Measurements from ENCODE around the gene TBX10.

Gene TBX10

DNA sequence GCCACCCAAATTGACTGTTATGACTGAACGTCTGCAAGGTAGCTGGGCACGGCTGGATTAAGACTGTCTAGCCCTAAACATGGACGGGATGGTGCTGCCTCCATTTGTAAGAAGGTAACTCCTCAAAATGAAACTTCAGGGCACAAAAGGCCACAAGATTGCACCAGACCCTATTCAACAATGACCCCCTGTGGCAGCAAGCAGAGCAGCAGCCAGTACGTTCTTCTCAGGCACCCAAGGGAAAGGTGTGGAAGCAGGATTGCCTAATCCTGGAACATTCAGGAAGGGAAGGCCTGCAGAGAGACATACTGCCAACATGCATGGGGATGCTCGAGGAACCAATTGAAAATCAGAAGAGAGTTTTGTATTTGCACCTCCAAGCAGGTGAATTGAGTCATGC lies 4.5 kb upstream of the TBX10 start:
- TF ChIP-seq, protein P1, sequence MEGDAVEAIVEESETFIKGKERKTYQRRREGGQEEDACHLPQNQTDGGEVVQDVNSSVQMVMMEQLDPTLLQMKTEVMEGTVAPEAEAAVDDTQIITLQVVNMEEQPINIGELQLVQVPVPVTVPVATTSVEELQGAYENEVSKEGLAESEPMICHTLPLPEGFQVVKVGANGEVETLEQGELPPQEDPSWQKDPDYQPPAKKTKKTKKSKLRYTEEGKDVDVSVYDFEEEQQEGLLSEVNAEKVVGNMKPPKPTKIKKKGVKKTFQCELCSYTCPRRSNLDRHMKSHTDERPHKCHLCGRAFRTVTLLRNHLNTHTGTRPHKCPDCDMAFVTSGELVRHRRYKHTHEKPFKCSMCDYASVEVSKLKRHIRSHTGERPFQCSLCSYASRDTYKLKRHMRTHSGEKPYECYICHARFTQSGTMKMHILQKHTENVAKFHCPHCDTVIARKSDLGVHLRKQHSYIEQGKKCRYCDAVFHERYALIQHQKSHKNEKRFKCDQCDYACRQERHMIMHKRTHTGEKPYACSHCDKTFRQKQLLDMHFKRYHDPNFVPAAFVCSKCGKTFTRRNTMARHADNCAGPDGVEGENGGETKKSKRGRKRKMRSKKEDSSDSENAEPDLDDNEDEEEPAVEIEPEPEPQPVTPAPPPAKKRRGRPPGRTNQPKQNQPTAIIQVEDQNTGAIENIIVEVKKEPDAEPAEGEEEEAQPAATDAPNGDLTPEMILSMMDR (IDR thresholded peaks at IDR 0.05): peak; percentile 39; the same call in 1 of the 2 replicates

DNA sequence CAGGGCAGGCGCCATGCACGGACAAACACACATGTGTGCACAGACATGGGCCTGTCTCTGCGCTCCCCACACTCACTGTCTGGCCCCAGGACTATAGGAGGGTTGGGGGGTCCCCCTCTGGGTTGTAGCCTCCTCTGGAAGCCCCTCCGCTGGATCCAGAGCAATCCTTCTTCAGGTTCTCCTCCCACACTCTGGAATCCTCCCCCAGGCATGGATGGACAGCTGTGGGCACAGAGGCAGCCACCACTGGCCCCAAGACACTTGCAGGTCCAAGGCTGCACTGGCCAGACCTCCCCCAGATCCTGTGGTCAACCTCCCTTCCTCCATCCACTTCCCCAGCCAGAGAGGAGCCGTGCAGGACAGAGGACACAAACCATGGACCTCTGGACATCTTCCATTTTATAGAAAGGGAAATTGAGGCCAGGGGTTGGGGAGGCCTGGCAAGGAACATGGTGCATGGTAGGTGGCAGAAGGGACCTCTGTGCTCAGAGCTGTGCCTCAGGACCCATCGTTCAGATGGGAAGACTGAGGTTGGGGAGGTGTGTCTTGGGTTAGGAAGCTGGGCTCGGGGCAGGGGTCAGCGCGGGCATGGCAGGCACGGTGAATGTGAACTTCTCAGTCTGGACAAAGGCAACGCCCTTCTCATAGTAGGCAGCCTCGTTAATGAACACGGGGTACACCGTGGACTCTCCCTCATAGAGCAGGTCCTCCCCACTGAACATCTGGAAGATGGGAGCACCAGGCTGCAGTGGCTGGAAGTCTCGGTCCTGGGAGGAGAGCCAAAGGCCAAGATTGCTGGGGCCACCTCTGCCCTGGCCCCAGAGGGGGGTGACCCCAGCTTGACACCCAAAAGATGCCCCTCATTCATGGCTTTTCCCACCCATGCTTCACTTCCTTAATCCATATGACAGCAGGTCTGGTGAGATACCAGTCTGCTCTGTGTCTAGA lies 2.9 kb upstream of the TBX10 start:
- TF ChIP-seq, protein P1 (IDR thresholded peaks at IDR 0.05): no peak

DNA sequence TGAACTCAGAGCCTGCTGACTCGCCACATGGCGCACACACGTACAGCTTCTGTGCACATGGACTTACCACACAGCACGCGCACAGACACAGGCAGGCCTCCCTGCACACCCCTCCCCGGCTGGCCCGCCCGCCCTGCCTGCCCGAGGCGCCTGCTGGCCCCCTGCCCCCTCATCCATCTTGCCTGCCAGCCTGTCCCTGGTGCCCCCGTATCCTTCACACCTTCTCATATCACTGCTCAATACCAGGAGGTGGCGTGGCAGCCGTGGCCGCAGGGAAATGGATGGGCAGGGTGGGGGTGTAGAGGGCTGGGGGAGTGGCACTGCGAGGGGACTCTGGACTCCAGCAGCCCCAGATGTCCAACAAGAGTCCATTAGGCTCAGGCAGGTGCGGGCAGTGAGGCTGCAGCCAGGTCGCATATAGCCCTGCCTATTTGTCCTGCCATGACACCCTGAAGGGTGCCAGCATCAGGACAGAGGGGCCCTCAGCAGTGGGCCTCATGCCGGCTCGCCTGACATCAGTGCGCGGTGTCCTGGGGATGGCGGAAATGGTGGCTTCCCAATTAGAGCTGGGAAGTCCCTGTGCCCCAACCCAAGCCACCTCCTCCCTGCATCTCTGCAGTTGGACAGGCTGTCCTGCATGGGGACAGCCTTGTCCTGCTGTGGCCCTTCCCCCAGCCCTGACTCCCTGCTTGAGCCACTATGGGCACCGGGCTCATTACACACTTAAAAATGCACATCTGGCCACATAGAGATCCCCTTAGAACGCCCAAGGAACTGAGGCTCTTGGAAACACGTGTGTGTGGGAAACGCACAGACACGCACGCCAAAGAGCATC lies 2.0 kb upstream of the TBX10 start:
- TF ChIP-seq, protein P1 (IDR thresholded peaks at IDR 0.05): no peak

DNA sequence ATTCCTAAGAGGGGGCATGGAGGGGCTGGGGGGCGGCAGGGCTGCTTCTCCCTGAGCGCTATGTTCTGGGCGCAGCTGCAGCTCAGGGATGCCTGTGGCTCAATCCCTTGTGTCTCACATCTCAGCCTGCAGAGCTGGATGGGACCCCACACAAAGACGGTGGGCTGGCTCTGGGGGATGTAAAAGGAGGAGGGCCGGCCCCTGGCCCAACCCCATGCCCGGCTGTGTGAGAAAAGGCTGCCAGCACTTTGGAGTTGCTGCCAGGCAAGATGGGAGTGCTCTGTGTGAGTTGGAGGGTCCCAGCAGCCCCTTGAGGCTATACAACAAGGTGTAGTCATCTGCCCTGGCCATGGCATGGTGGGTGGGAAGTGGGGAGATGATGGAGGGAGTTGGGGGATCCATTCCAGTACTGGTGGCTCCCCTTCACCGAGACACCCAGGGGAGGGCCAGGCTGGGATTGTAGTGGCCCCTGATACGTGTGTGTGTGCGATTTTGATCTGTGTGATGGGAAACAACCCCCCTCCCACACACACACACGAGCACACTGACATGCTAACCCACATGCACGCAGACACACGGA lies 1.3 kb upstream of the TBX10 start:
- TF ChIP-seq, protein P1 (IDR thresholded peaks at IDR 0.05): no peak

DNA sequence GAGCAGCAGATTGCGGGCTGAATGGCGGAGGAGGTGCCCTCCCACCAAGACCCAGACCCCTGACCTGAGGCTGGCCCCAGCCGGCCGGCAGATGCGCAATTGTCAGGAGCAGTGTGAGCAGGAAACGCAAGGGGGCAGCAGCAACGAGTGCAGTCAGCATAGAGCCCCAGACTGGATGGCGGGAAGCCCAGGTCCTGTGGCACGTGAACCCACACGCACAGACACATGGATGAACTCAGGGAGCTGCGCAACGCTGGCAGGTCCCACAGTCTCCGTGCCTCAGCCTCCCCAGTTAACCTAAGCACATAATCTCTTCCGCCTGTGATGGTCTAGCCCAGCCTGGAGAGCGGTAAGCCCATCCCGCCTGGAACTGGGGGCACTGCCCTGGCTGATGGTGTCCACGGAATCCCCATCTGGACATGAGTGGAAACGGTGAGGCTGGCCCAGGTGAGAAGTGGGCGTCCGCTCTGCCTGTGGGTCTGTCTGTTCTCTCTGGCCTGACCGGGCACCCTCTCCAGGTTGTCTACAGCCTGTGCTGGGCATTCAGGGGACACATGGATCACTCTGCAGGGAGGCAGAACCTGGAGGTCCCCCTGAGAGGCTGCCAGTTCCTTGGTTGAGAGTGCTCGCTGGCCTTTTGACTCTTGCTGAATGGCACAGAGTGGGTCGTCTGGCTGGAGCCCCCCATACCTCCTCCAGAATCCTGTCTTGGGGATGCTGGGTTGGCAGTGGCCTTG lies 626 bp upstream of the TBX10 start:
- TF ChIP-seq, protein P1 (IDR thresholded peaks at IDR 0.05): no peak

DNA sequence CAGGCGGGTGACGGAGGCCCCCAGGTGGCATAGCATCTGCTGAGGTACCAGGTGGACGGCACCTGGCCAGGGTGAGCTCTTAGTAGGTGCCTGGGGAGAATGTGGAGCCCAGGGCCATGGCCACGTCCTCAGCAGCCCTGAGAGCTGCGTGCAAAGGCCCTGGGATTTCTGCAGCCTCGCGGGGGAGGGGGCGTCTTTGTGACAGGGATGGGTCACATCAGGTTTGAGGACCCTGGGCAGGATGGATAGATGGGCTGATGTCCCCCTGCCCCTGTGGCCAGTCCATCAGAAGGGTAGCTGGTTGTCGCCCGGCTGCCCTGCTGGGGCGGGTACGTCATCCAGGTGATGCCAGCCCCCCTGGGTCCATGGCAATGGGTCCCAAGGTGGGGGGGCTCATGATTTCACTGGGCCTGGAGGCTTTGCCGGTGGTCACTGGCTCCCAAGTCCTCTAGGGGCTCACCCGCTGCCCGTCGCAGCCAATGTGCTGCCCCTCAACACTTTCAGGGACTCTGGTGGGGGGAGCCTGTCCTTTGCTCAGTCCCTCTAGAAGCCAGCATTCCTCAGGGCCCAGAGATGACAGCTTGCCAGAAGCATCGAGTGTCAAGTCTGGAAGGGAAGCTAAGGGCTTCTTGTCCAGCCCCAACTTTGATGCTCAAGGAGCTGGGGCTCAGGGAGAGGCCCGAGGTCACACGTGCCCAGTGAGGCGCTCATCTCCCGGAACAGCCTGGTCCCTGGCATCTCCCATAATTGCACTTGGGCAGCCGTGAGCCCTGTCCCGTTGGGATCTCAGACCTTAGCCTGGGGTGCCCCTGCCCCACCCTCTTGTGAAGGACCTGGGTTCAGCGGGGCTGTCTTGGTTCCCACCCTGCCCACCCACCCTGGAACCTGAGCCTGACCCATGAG lies 777 bp downstream of the TBX10 start:
- TF ChIP-seq, protein P1 (IDR thresholded peaks at IDR 0.05): no peak
